ENCODE measurements around the gene AK1. TPM values are rescaled to one million over a fixed set of nuclear protein-coding genes. Genes with fewer than 3 reads are reported as not detected.

AK1 gene
- total and polyA plus RNA-seq, 10 of the 15 experiments (the other 5 are each of a cell fraction or from before 2014, with no cell fraction given) = 0.23 to 3.1 (median 1.8) TPM

GRCh38 chr9:127920794-127921193, 43.3 kb upstream of the AK1 start:
- Histone ChIP-seq H3K36me3 (ENCODE audit: control insufficient read depth in 2 of 2, insufficient read depth in 2 of 2, low read length in 1 of 2) (no peaks in the 10 kb centered on the region), H3K9ac (ENCODE audit: control insufficient read depth, insufficient read depth, low read length) (no peak overlapping the region), H3K4me3 (no peak overlapping the region), H2AFZ (ENCODE audit: control insufficient read depth, low read depth, low read length) (no peak overlapping the region), H3K27me3 (replicated peaks in 1 of 2; ENCODE audit: control insufficient read depth in 2 of 2, insufficient read depth in 2 of 2, low read length in 1 of 2) (no peaks in the 10 kb centered on the region; a peak in 1 of 4 replicates), H3K4me2 (ENCODE audit: control insufficient read depth, insufficient read depth) (no peak overlapping the region), H3K79me2 (ENCODE audit: control insufficient read depth, insufficient read depth, low read length) (peaks cover 10% of the 10 kb centered on the region), H3K4me1 (ENCODE audit: control insufficient read depth, insufficient read depth, low read length) (peaks cover 13% of the 10 kb centered on the region), H3K9me3 (replicated peaks; ENCODE audit: control insufficient read depth, insufficient read depth, low read length) (no peaks in the 10 kb centered on the region), H3K27ac (ENCODE audit: control insufficient read depth, insufficient read depth) (no peak overlapping the region), H4K20me1 (ENCODE audit: control insufficient read depth, insufficient read depth) (no peaks in the 10 kb centered on the region)
- ChIA-PET POLR2A (interaction anchor here (0.6 kb wide), 1 partner anchor 546 kb away, joined by 3 read pairs; no protein-coding TSS in a partner anchor), SMC1A (ENCODE audit: uncharacterized antibody, unreplicated experiment) (interaction anchor here (0.5 to 3.1 kb wide), 24 partner anchors 9 to 332 kb away, joined by 3 to 22 read pairs (median 4); partner anchors contain the start of genes CDK9, PIP5KL1, PTRH1 and TOR2A), CTCF (interaction anchor here (0.6 to 9.9 kb wide), 40 partner anchors 9 to 706 kb away, joined by 3 to 91 read pairs (median 4); partner anchors contain the start of genes CDK9, DPM2, ENG and PIP5KL1), RAD21 (ENCODE audit: unreplicated experiment) (interaction anchor here (0.7 to 8.2 kb wide), 18 partner anchors 8 to 336 kb away, joined by 3 to 83 read pairs (median 4); partner anchors contain the start of genes CDK9, FPGS, PIP5KL1 and SH2D3C)
- intact Hi-C loops (cut with micrococcal nuclease; ENCODE audit: unreplicated experiment) = loop anchor here (1.0 to 2.0 kb wide), 4 partner anchors 50 to 330 kb away; partner anchors contain the start of gene TOR2A
- ATAC-seq (no peak), FAIRE-seq (no peak), DNase-seq (ENCODE audit: low read depth, low spot score) (no peak)
- no TSS peak for BruUV-seq (replicated peaks)
- 76% methylated on average over 7 of the region's 7 CpGs for WGBS (ENCODE audit: insufficient coverage, insufficient replicate concordance, low lambda C conversion rate, missing lambda C conversion rate)
- in situ Hi-C loops (cut with MboI) = no loop called here
- TF ChIP-seq ZNF687 (IDR thresholded peaks at IDR 0.05) (no peak), BMI1 (IDR thresholded peaks at IDR 0.05; ENCODE audit: borderline replicate concordance) (no peak), EP300 (IDR thresholded peaks at IDR 0.05; ENCODE audit: borderline replicate concordance in 1 of 2, control insufficient read depth in 1 of 2, low read depth in 2 of 2, low read length in 2 of 2) (no peak), TAF1 (IDR thresholded peaks at IDR 0.05; ENCODE audit: borderline replicate concordance, low read depth, low read length) (no peak), JUND (IDR thresholded peaks at IDR 0.05; ENCODE audit: low read depth, low read length) (no peak), GABPA (IDR thresholded peaks at IDR 0.05; ENCODE audit: low read depth) (no peak), RB1 (IDR thresholded peaks at IDR 0.05; ENCODE audit: borderline replicate concordance) (no peak), CREM (IDR thresholded peaks at IDR 0.05; ENCODE audit: low read depth) (no peak)
- TF ChIP-seq, protein P1, sequence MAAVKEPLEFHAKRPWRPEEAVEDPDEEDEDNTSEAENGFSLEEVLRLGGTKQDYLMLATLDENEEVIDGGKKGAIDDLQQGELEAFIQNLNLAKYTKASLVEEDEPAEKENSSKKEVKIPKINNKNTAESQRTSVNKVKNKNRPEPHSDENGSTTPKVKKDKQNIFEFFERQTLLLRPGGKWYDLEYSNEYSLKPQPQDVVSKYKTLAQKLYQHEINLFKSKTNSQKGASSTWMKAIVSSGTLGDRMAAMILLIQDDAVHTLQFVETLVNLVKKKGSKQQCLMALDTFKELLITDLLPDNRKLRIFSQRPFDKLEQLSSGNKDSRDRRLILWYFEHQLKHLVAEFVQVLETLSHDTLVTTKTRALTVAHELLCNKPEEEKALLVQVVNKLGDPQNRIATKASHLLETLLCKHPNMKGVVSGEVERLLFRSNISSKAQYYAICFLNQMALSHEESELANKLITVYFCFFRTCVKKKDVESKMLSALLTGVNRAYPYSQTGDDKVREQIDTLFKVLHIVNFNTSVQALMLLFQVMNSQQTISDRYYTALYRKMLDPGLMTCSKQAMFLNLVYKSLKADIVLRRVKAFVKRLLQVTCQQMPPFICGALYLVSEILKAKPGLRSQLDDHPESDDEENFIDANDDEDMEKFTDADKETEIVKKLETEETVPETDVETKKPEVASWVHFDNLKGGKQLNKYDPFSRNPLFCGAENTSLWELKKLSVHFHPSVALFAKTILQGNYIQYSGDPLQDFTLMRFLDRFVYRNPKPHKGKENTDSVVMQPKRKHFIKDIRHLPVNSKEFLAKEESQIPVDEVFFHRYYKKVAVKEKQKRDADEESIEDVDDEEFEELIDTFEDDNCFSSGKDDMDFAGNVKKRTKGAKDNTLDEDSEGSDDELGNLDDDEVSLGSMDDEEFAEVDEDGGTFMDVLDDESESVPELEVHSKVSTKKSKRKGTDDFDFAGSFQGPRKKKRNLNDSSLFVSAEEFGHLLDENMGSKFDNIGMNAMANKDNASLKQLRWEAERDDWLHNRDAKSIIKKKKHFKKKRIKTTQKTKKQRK (IDR thresholded peaks at IDR 0.05; ENCODE audit: low read depth, low read length) = no peak
- TF ChIP-seq, protein P2, sequence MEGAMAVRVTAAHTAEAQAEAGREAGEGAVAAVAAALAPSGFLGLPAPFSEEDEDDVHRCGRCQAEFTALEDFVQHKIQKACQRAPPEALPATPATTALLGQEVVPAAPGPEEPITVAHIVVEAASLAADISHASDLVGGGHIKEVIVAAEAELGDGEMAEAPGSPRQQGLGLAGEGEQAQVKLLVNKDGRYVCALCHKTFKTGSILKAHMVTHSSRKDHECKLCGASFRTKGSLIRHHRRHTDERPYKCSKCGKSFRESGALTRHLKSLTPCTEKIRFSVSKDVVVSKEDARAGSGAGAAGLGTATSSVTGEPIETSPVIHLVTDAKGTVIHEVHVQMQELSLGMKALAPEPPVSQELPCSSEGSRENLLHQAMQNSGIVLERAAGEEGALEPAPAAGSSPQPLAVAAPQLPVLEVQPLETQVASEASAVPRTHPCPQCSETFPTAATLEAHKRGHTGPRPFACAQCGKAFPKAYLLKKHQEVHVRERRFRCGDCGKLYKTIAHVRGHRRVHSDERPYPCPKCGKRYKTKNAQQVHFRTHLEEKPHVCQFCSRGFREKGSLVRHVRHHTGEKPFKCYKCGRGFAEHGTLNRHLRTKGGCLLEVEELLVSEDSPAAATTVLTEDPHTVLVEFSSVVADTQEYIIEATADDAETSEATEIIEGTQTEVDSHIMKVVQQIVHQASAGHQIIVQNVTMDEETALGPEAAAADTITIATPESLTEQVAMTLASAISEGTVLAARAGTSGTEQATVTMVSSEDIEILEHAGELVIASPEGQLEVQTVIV (IDR thresholded peaks at IDR 0.05; ENCODE audit: borderline replicate concordance, partially characterized antibody) = no peak

Measured in GM12878 (cell line).